ENCODE results near the gene TARBP1. TPM values are rescaled to one million over a fixed set of nuclear protein-coding genes. Genes with fewer than 3 reads are reported as not detected.

Gene TARBP1
- polyA plus RNA-seq, 1 donor from 2014 or later, result 267 TPM

DNA sequence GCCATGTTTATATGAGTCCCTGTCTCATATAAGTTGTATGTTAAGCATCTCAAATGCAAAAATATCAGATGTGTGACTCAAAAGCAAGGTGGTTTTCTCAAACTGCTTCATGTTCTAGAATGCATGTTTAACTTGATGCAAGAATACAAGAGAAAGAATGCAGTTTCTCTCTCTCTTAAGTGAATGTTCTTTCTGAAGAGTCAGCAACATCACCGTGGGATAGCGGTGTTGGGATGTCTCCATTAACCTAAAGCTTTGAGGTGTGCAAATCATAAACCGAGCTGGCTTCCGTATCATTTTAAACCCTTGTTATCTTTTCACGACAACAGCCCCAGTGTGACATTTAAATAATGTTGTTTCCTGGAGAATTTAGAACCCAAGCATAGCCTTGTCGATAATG, 48.4 kb upstream of the TARBP1 start:
- H3K9me3 ChIP-seq (ENCODE audit: low read length), result no peaks in the 10 kb centered on the region
- H3K27me3 ChIP-seq (ENCODE audit: insufficient read depth, low read depth, low read length), result no peaks in the 10 kb centered on the region
- H3K9me2 ChIP-seq (ENCODE audit: insufficient read depth, low read length), result no peaks in the 10 kb centered on the region
- no peak overlapping the region for H3K9ac ChIP-seq (ENCODE audit: low read length)
- peak overlapping the region; percentile 50 for H3K27ac ChIP-seq (ENCODE audit: low read length)
- H2AFZ ChIP-seq (ENCODE audit: low read depth, low read length), result no peak overlapping the region
- TF ChIP-seq RAD21 (conservative IDR thresholded peaks at IDR 0.05) (no peak), MXI1 (conservative IDR thresholded peaks at IDR 0.05; ENCODE audit: poor library complexity, severe bottlenecking) (no peak), SMC3 (conservative IDR thresholded peaks at IDR 0.05; ENCODE audit: poor library complexity) (no peak), EP300 (conservative IDR thresholded peaks at IDR 0.05; ENCODE audit: poor library complexity, severe bottlenecking) (no peak)
- TF ChIP-seq, protein P1, sequence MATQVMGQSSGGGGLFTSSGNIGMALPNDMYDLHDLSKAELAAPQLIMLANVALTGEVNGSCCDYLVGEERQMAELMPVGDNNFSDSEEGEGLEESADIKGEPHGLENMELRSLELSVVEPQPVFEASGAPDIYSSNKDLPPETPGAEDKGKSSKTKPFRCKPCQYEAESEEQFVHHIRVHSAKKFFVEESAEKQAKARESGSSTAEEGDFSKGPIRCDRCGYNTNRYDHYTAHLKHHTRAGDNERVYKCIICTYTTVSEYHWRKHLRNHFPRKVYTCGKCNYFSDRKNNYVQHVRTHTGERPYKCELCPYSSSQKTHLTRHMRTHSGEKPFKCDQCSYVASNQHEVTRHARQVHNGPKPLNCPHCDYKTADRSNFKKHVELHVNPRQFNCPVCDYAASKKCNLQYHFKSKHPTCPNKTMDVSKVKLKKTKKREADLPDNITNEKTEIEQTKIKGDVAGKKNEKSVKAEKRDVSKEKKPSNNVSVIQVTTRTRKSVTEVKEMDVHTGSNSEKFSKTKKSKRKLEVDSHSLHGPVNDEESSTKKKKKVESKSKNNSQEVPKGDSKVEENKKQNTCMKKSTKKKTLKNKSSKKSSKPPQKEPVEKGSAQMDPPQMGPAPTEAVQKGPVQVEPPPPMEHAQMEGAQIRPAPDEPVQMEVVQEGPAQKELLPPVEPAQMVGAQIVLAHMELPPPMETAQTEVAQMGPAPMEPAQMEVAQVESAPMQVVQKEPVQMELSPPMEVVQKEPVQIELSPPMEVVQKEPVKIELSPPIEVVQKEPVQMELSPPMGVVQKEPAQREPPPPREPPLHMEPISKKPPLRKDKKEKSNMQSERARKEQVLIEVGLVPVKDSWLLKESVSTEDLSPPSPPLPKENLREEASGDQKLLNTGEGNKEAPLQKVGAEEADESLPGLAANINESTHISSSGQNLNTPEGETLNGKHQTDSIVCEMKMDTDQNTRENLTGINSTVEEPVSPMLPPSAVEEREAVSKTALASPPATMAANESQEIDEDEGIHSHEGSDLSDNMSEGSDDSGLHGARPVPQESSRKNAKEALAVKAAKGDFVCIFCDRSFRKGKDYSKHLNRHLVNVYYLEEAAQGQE (IDR thresholded peaks at IDR 0.05; ENCODE audit: borderline replicate concordance), result no peak
- H3F3A ChIP-seq (ENCODE audit: insufficient read depth, low read length, poor library complexity, severe bottlenecking), result peaks cover 3% of the 10 kb centered on the region
- H3K36me3 ChIP-seq (ENCODE audit: insufficient read depth, low read length), result no peaks in the 10 kb centered on the region
- no peak overlapping the region for H3K4me2 ChIP-seq (ENCODE audit: low read length)
- no peaks in the 10 kb centered on the region for H4K20me1 ChIP-seq (ENCODE audit: insufficient read depth)
- H3K79me2 ChIP-seq (replicated peaks; ENCODE audit: insufficient read depth, low read length), result no peaks in the 10 kb centered on the region
- H3K4me3 ChIP-seq (ENCODE audit: low read length), result no peak overlapping the region

DNA sequence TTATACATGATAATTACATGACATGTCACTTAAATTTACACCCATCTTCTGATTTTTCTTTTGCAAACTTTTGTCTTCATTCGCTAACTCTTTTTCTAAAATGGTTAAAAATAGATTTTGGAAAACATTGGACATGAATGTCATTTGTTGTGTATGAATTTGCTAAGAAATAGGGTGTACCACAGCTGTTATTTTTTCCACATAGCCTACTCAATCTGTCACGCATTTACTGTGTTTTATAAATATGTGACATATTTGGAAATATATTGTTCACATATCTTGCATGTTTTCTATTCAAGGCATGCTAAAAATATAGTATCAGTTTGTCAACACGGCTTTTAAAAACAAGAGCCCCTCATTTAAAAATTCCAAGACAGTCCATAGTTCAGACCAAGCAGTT, 47.9 kb upstream of the TARBP1 start:
- peak overlapping the region; percentile 50 for H3K27ac ChIP-seq (ENCODE audit: low read length)
- H3K79me2 ChIP-seq (replicated peaks; ENCODE audit: insufficient read depth, low read length), result no peaks in the 10 kb centered on the region
- H3K9me3 ChIP-seq (ENCODE audit: low read length), result no peaks in the 10 kb centered on the region
- TF ChIP-seq MXI1 (conservative IDR thresholded peaks at IDR 0.05; ENCODE audit: poor library complexity, severe bottlenecking), result no peak
- TF ChIP-seq EP300 (conservative IDR thresholded peaks at IDR 0.05; ENCODE audit: poor library complexity, severe bottlenecking), result no peak
- TF ChIP-seq, protein P2, sequence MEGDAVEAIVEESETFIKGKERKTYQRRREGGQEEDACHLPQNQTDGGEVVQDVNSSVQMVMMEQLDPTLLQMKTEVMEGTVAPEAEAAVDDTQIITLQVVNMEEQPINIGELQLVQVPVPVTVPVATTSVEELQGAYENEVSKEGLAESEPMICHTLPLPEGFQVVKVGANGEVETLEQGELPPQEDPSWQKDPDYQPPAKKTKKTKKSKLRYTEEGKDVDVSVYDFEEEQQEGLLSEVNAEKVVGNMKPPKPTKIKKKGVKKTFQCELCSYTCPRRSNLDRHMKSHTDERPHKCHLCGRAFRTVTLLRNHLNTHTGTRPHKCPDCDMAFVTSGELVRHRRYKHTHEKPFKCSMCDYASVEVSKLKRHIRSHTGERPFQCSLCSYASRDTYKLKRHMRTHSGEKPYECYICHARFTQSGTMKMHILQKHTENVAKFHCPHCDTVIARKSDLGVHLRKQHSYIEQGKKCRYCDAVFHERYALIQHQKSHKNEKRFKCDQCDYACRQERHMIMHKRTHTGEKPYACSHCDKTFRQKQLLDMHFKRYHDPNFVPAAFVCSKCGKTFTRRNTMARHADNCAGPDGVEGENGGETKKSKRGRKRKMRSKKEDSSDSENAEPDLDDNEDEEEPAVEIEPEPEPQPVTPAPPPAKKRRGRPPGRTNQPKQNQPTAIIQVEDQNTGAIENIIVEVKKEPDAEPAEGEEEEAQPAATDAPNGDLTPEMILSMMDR (IDR thresholded peaks at IDR 0.05; ENCODE audit: poor library complexity, severe bottlenecking), result no peak
- no peak for TF ChIP-seq EZH2 (IDR thresholded peaks at IDR 0.05; ENCODE audit: borderline replicate concordance, insufficient read depth, low read length, poor library complexity, severe bottlenecking)
- TF ChIP-seq, protein P1 (IDR thresholded peaks at IDR 0.05; ENCODE audit: borderline replicate concordance), result no peak
- no peak for TF ChIP-seq POLR2AphosphoS5 (IDR thresholded peaks at IDR 0.05)
- TF ChIP-seq RAD21 (conservative IDR thresholded peaks at IDR 0.05), result no peak
- TF ChIP-seq TAF1 (IDR thresholded peaks at IDR 0.05; ENCODE audit: low read depth), result no peak
- no peak for TF ChIP-seq SMC3 (conservative IDR thresholded peaks at IDR 0.05; ENCODE audit: poor library complexity)
- no peak overlapping the region for H3K4me3 ChIP-seq (ENCODE audit: low read length)
- no peak overlapping the region for H3K9ac ChIP-seq (ENCODE audit: low read length)
- H3K9me2 ChIP-seq (ENCODE audit: insufficient read depth, low read length), result no peaks in the 10 kb centered on the region
- peaks cover 3% of the 10 kb centered on the region for H3F3A ChIP-seq (ENCODE audit: insufficient read depth, low read length, poor library complexity, severe bottlenecking)
- H2AFZ ChIP-seq (ENCODE audit: low read depth, low read length), result no peak overlapping the region
- H4K20me1 ChIP-seq (ENCODE audit: insufficient read depth), result no peaks in the 10 kb centered on the region
- H3K27me3 ChIP-seq (ENCODE audit: insufficient read depth, low read depth, low read length), result no peaks in the 10 kb centered on the region
- no peak overlapping the region for H3K4me2 ChIP-seq (ENCODE audit: low read length)
- H3K36me3 ChIP-seq (ENCODE audit: insufficient read depth, low read length), result no peaks in the 10 kb centered on the region
